CD14-positive monocyte (primary cell): ENCODE results near the gene TTC7B. TPM values are rescaled to one million over a fixed set of nuclear protein-coding genes. Genes with fewer than 3 reads are reported as not detected.

ENCODE experiments used
- DNase-seq, 3 donors: peaks; one replicate each; pipeline ENCODE4 v3.0.0-alpha.2; 2011 to 2022
- H2AFZ ChIP-seq: 2 replicates; pipeline ENCODE4 v1.6.0; 2012; ENCODE audit warnings: mild to moderate bottlenecking, low read depth, low read length, inconsistent platforms; ENCODE audit not compliant: insufficient read depth, poor library complexity, severe bottlenecking
- H3K27ac ChIP-seq, 2 donors: 1 replicate in 1 of 2; 2 replicates in 1 of 2; pipeline ENCODE4 v1.5.1; 2012 to 2013; ENCODE audit warnings: low read length in 2 of 2, control low read depth in 1 of 2, inconsistent platforms in 1 of 2, low read depth in 1 of 2, mild to moderate bottlenecking in 1 of 2
- H3K27me3 ChIP-seq, 2 donors: one replicate each; pipeline versions ENCODE4 v1.6.0 to v1.6.1; 2011 to 2013; ENCODE audit warnings: low read length in 2 of 2; ENCODE audit not compliant: control insufficient read depth in 2 of 2, insufficient read depth in 2 of 2
- H3K36me3 ChIP-seq, 2 donors: replicated peaks in 1 of 2; 1 replicate in 1 of 2; 2 replicates in 1 of 2; pipeline versions ENCODE4 v1.5.1 to v1.6.1; 2012 to 2013; ENCODE audit warnings: low read length in 2 of 2, control low read depth in 1 of 2, inconsistent platforms in 1 of 2, mild to moderate bottlenecking in 1 of 2; ENCODE audit not compliant: insufficient read depth in 2 of 2, control insufficient read depth in 1 of 2
- H3K4me1 ChIP-seq, 2 donors: 1 replicate in 1 of 2; 2 replicates in 1 of 2; pipeline versions ENCODE4 v1.5.1 to v1.6.1; 2012 to 2013; ENCODE audit warnings: low read length in 2 of 2, control low read depth in 1 of 2, inconsistent platforms in 1 of 2, mild to moderate bottlenecking in 1 of 2, moderate library complexity in 1 of 2; ENCODE audit not compliant: insufficient read depth in 2 of 2, control insufficient read depth in 1 of 2
- H3K4me2 ChIP-seq: replicated peaks from 2 replicates; pipeline ENCODE3; 2012; ENCODE audit warnings: low read length, moderate library complexity, mild to moderate bottlenecking; ENCODE audit not compliant: poor library complexity, severe bottlenecking; ENCODE audit errors: extremely low read depth
- H3K4me3 ChIP-seq, 3 experiments: fragments of 200-600 bp in 1 of 3; sonication (generic) in 1 of 3; replicated peaks in 1 of 3; 1 replicate in 2 of 3; 2 replicates in 1 of 3; pipeline ENCODE4 v1.5.1; 2011 to 2013; ENCODE audit warnings: low read length in 3 of 3, mild to moderate bottlenecking in 3 of 3, control low read depth in 2 of 3, low read depth in 2 of 3, inconsistent platforms in 1 of 3, moderate library complexity in 1 of 3
- H3K79me2 ChIP-seq: 2 replicates; pipeline ENCODE4 v1.6.0; 2012; ENCODE audit warnings: mild to moderate bottlenecking, control low read depth, inconsistent platforms, low read length, moderate library complexity; ENCODE audit not compliant: insufficient read depth
- H3K9ac ChIP-seq: 2 replicates; pipeline ENCODE4 v1.6.0; 2017; ENCODE audit warnings: low read length, mild to moderate bottlenecking; ENCODE audit not compliant: insufficient read depth, poor library complexity, severe bottlenecking
- H3K9me3 ChIP-seq, 2 donors: replicated peaks in 1 of 2; 1 replicate in 1 of 2; 2 replicates in 1 of 2; pipeline versions ENCODE4 v1.5.1 to v1.6.1; 2012 to 2013; ENCODE audit warnings: low read length in 2 of 2, control low read depth in 1 of 2; ENCODE audit not compliant: control insufficient read depth in 1 of 2, insufficient read depth in 1 of 2
- H4K20me1 ChIP-seq: 2 replicates; pipeline ENCODE4 v1.6.0; 2012; ENCODE audit warnings: mild to moderate bottlenecking, low read length, control low read depth, moderate library complexity; ENCODE audit not compliant: insufficient read depth
- H3K27ac Mint-ChIP-seq, 7 donors: one replicate each; pipeline ENCODE4 v1.8.0; 2020; ENCODE audit warnings: mild to moderate bottlenecking in 7 of 7, mixed read lengths in 7 of 7, moderate library complexity in 6 of 7, inconsistent platforms in 2 of 7
- H3K27me3 Mint-ChIP-seq, 3 donors: one replicate each; pipeline ENCODE4 v1.8.0; 2021 to 2022; ENCODE audit warnings: low read depth in 3 of 3, mild to moderate bottlenecking in 3 of 3, mixed read lengths in 3 of 3, moderate library complexity in 3 of 3, inconsistent platforms in 1 of 3
- H3K36me3 Mint-ChIP-seq, 2 donors: one replicate each; pipeline ENCODE4 v1.8.0; 2020; ENCODE audit warnings: mixed read lengths in 2 of 2, inconsistent platforms in 1 of 2, mild to moderate bottlenecking in 1 of 2
- H3K4me1 Mint-ChIP-seq: one replicate; pipeline ENCODE4 v1.8.0; 2020; ENCODE audit warnings: mild to moderate bottlenecking, mixed read lengths
- H3K4me3 Mint-ChIP-seq, 2 donors: one replicate each; pipeline ENCODE4 v1.8.0; 2020; ENCODE audit warnings: mild to moderate bottlenecking in 2 of 2, mixed read lengths in 2 of 2, moderate library complexity in 1 of 2
- H3K9me3 Mint-ChIP-seq, 7 donors: one replicate each; pipeline ENCODE4 v1.8.0; 2020 to 2022; ENCODE audit warnings: mixed read lengths in 7 of 7, mild to moderate bottlenecking in 6 of 7, moderate library complexity in 6 of 7, inconsistent platforms in 2 of 7
- CTCF ChIP-seq: fragments of 200-600 bp; IDR thresholded peaks from one replicate; pipeline ENCODE4 v1.8.0; 2022; ENCODE audit warnings: antibody characterized with exemption, mild to moderate bottlenecking
- whole genome bisulfite sequencing: methylation state at CpG from one replicate; pipeline ENCODE4 v1.1.5; 2013; ENCODE audit warnings: missing lambda C conversion rate; ENCODE audit not compliant: insufficient coverage; 5-methylcytosine and 5-hydroxymethylcytosine counted together
- intact Hi-C, 2 donors: fragments of 100-400 bp; cut with micrococcal nuclease; formaldehyde crosslinking; loops; one replicate each; pipeline versions ENCODE4 v1.15.0 to v1.15.1; 2023
- polyA plus RNA-seq, 3 donors: library from polyadenylated mRNA; depleted of rRNA in 1 of 3; unstranded in 2 of 3; stranded (reverse) in 1 of 3; fragments of 300-500 nt in 2 of 3; fragments of >200 nt in 1 of 3; fragmentation: Illumina TruSeq in 2 of 3; gene quantifications; 1 replicate in 2 of 3; 2 replicates in 1 of 3; pipeline ENCODE4 v1.2.3, GENCODE V29; 2012 to 2021

The TTC7B gene
- polyA plus RNA-seq, 3 donors, result 0.87 to 2.6 (median 1.2) TPM

DNA sequence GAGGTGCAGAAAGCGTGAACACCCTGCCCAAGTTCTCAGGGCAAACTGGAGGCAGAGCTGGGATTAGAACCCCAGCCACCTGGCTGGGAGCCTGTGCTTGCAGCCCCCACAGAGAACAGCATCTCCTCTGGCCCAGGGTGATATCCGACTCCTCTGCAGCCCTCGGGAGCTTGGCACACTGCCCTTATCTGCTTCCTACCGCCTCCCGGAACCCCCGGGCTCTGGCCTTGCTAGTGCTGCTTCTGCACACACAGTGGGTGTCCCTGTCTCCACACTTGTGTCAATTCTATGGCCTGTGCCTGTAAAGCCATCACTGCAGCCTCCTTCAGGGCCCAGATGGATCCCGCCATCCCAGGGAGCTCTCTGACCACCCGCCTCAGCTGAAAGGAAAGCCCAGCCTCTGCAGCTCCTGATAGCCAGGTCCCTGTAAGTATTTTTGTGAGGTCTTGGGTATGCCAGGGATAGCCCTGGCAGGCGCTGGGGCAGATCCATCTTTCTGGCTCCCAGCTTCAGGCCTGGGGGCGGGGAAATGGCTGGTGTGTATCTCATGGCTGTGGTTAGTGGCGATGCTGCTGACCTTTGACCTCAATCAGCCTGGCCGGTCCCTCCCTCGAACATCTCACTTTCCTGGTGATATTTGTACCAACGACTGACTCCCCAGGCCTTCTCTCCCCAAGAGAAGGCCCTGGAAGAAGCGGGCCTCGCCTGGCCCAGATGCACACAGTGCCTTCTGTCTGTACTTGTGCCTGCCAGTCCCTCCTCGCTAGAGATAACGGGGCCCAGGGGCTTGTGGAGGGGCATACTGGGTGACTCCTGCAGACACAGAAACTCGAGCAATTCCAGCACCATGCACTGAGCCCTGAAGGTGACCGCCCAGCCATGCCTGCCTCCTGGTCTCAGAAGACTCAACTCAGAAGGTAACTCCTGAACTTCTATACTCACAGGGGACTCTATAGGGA lies 235.6 kb downstream of the TTC7B start:
- no peak overlapping the region for H3K4me3 ChIP-seq
- 96% methylated on average over 17 of the region's 20 CpGs for WGBS
- no peak overlapping the region for H3K27ac ChIP-seq
- Mint-ChIP-seq H3K36me3 (peaks cover 0 to 3% of the 10 kb centered on the region in 2 donors), H3K27me3 (peaks cover 0 to 3% (median 0%) of the 10 kb centered on the region in 3 donors), H3K27ac (no peak overlapping the region), H3K4me3 (no peak overlapping the region), H3K9me3 (no peaks in the 10 kb centered on the region), H3K4me1 (no peaks in the 10 kb centered on the region)
- no peaks in the 10 kb centered on the region for H3K4me1 ChIP-seq
- no peaks in the 10 kb centered on the region for H3K27me3 ChIP-seq
- no peak for DNase-seq
- no peaks in the 10 kb centered on the region for H3K9me3 ChIP-seq
- TF ChIP-seq CTCF, result no peak
- H3K79me2 ChIP-seq, result no peaks in the 10 kb centered on the region
- H2AFZ ChIP-seq, result no peak overlapping the region
- H3K9ac ChIP-seq, result no peak overlapping the region
- H3K4me2 ChIP-seq, result no peak overlapping the region
- no peaks in the 10 kb centered on the region for H3K36me3 ChIP-seq
- no peaks in the 10 kb centered on the region for H4K20me1 ChIP-seq
- intact Hi-C loops, result no loop called here

DNA sequence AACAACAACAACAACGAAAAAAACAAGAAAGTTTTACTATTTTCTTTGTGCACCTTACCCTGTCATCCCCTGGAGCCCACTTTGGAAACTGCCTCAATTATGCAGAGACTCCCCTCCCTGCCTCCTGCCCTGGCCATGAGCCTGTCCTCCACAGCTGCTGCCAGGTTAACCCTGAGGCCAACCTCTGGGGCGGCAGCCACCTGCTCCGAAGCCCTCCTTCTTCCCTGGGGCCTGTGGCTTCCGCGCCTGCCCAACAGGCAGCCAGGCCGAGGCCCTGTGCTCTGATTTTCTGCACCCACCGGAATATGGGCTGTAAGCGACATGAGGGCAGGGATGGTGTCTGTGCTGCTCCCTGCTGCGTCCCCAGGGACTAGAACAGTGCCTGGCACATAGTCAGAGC lies 236.4 kb downstream of the TTC7B start:
- Mint-ChIP-seq H3K27ac (no peak overlapping the region), H3K4me1 (no peaks in the 10 kb centered on the region), H3K36me3 (peaks cover 0 to 3% of the 10 kb centered on the region in 2 donors), H3K4me3 (no peak overlapping the region), H3K27me3 (peaks cover 0 to 3% (median 0%) of the 10 kb centered on the region in 3 donors), H3K9me3 (no peaks in the 10 kb centered on the region)
- H3K9ac ChIP-seq, result no peak overlapping the region
- DNase-seq, result no peak
- TF ChIP-seq CTCF, result no peak
- H3K27me3 ChIP-seq, result no peaks in the 10 kb centered on the region
- no peak overlapping the region for H3K27ac ChIP-seq
- intact Hi-C loops, result no loop called here
- H3K4me3 ChIP-seq, result no peak overlapping the region
- H3K36me3 ChIP-seq, result no peaks in the 10 kb centered on the region
- H2AFZ ChIP-seq, result no peak overlapping the region
- WGBS, result 95% methylated on average over 8 of the region's 9 CpGs
- no peaks in the 10 kb centered on the region for H4K20me1 ChIP-seq
- H3K9me3 ChIP-seq, result no peaks in the 10 kb centered on the region
- no peak overlapping the region for H3K4me2 ChIP-seq
- H3K4me1 ChIP-seq, result no peaks in the 10 kb centered on the region
- H3K79me2 ChIP-seq, result no peaks in the 10 kb centered on the region
